ENCODE results near the gene NRCAM.

GRCh38 chr7:108316708-108317107 is 139.5 kb downstream of the NRCAM start:
- TF ChIP-seq CTCF (IDR thresholded peaks at IDR 0.05) (no peak), IRF1 (CRISPR knock-in tag; IDR thresholded peaks at IDR 0.05) (no peak), ZNF232 (CRISPR knock-in tag; IDR thresholded peaks at IDR 0.05) (no peak), ZSCAN18 (CRISPR knock-in tag; IDR thresholded peaks at IDR 0.05) (no peak), ESRRA (CRISPR knock-in tag; IDR thresholded peaks at IDR 0.05; ENCODE audit: borderline replicate concordance) (no peak), NR2C2 (CRISPR knock-in tag; IDR thresholded peaks at IDR 0.05) (no peak), ZNF671 (CRISPR knock-in tag; IDR thresholded peaks at IDR 0.05) (no peak), E2F1 (CRISPR knock-in tag; IDR thresholded peaks at IDR 0.05) (no peak), MYBL2 (CRISPR knock-in tag; IDR thresholded peaks at IDR 0.05) (no peak), SP1 (CRISPR knock-in tag; conservative IDR thresholded peaks at IDR 0.05) (no peak)
